ENCODE results near the gene SAMD5. TPM values are rescaled to one million over a fixed set of nuclear protein-coding genes. Genes with fewer than 3 reads are reported as not detected.

The SAMD5 gene
- total RNA-seq, 1 experiment from 2014 or later: 0.23 TPM

- H3K27me3 ChIP-seq (ENCODE audit: control insufficient read depth, insufficient read depth, low read length): no peaks in the 10 kb centered on the region
- H3K27ac ChIP-seq (ENCODE audit: low read length): no peak overlapping the region
- in situ Hi-C loops (cut with HindIII; ENCODE audit: low pct_unique_long_range_greater_than_20kb, low sequenced_read_pairs) (no loop called here), intact Hi-C loops (cut with micrococcal nuclease; ENCODE audit: unreplicated experiment) (no loop called here)
- no peaks in the 10 kb centered on the region for H3K9me3 ChIP-seq (ENCODE audit: control insufficient read depth, insufficient read depth, low read depth, low read length)
- DNase-seq (ENCODE audit: low read depth, low spot score): no peak
- TF ChIP-seq SIN3A (IDR thresholded peaks at IDR 0.05; ENCODE audit: borderline replicate concordance, insufficient read depth, low read depth, low read length) (no peak), TCF7L2 (IDR thresholded peaks at IDR 0.05; ENCODE audit: low read depth, low read length) (no peak), CTCF (IDR thresholded peaks at IDR 0.05) (no peak), POLR2AphosphoS5 (IDR thresholded peaks at IDR 0.05; ENCODE audit: low read depth, low read length) (no peak)
- TF ChIP-seq, protein P1, sequence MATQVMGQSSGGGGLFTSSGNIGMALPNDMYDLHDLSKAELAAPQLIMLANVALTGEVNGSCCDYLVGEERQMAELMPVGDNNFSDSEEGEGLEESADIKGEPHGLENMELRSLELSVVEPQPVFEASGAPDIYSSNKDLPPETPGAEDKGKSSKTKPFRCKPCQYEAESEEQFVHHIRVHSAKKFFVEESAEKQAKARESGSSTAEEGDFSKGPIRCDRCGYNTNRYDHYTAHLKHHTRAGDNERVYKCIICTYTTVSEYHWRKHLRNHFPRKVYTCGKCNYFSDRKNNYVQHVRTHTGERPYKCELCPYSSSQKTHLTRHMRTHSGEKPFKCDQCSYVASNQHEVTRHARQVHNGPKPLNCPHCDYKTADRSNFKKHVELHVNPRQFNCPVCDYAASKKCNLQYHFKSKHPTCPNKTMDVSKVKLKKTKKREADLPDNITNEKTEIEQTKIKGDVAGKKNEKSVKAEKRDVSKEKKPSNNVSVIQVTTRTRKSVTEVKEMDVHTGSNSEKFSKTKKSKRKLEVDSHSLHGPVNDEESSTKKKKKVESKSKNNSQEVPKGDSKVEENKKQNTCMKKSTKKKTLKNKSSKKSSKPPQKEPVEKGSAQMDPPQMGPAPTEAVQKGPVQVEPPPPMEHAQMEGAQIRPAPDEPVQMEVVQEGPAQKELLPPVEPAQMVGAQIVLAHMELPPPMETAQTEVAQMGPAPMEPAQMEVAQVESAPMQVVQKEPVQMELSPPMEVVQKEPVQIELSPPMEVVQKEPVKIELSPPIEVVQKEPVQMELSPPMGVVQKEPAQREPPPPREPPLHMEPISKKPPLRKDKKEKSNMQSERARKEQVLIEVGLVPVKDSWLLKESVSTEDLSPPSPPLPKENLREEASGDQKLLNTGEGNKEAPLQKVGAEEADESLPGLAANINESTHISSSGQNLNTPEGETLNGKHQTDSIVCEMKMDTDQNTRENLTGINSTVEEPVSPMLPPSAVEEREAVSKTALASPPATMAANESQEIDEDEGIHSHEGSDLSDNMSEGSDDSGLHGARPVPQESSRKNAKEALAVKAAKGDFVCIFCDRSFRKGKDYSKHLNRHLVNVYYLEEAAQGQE (IDR thresholded peaks at IDR 0.05; ENCODE audit: insufficient read depth in 1 of 2, low read depth in 2 of 2, low read length in 1 of 2): no peak
- H3K36me3 ChIP-seq (ENCODE audit: control insufficient read depth, insufficient read depth, low read length): no peaks in the 10 kb centered on the region
- no TSS peak for BruUV-seq (replicated peaks)
- H3K4me1 ChIP-seq (ENCODE audit: control insufficient read depth, insufficient read depth, low read length): no peaks in the 10 kb centered on the region
- CTCF ChIA-PET: interaction anchor here (0.6 kb wide), 1 partner anchor 15 kb away, joined by 3 read pairs; no protein-coding TSS in a partner anchor
- POLR2A ChIA-PET: no interaction called here
- no peak overlapping the region for H3K4me3 ChIP-seq (ENCODE audit: low read depth in 2 of 2, low read length in 2 of 2)
- ATAC-seq: no peak
Observed at GRCh38 chr6:147560670-147561069, 52.2 kb downstream of the SAMD5 start.

- Histone ChIP-seq H3K27me3 (ENCODE audit: control insufficient read depth, insufficient read depth, low read length) (no peaks in the 10 kb centered on the region), H3K27ac (ENCODE audit: low read length) (no peak overlapping the region), H3K9me3 (ENCODE audit: control insufficient read depth, insufficient read depth, low read depth, low read length) (no peaks in the 10 kb centered on the region), H3K4me1 (ENCODE audit: control insufficient read depth, insufficient read depth, low read length) (no peaks in the 10 kb centered on the region), H3K4me3 (ENCODE audit: low read depth in 2 of 2, low read length in 2 of 2) (no peak overlapping the region), H3K36me3 (ENCODE audit: control insufficient read depth, insufficient read depth, low read length) (no peaks in the 10 kb centered on the region)
- in situ Hi-C loops (cut with HindIII; ENCODE audit: low pct_unique_long_range_greater_than_20kb, low sequenced_read_pairs) (no loop called here), intact Hi-C loops (cut with micrococcal nuclease; ENCODE audit: unreplicated experiment) (no loop called here)
- CTCF ChIA-PET: no interaction called here
- ATAC-seq: no peak
- no TSS peak for BruUV-seq (replicated peaks)
- no peak for DNase-seq (ENCODE audit: low read depth, low spot score)
- TF ChIP-seq, protein P1 (IDR thresholded peaks at IDR 0.05; ENCODE audit: insufficient read depth in 1 of 2, low read depth in 2 of 2, low read length in 1 of 2): no peak
- TF ChIP-seq POLR2AphosphoS5 (IDR thresholded peaks at IDR 0.05; ENCODE audit: low read depth, low read length) (no peak), CTCF (IDR thresholded peaks at IDR 0.05) (no peak), TCF7L2 (IDR thresholded peaks at IDR 0.05; ENCODE audit: low read depth, low read length) (no peak), SIN3A (IDR thresholded peaks at IDR 0.05; ENCODE audit: borderline replicate concordance, insufficient read depth, low read depth, low read length) (no peak)
- POLR2A ChIA-PET: no interaction called here
Observed at GRCh38 chr6:147561726-147562125, 53.2 kb downstream of the SAMD5 start.

Measured in Panc1 (cell line).